Activated gamma-delta T cell treated with anti-CD3 and anti-CD28 coated beads, Interleukin-2, amount 50 U/mL, for 16 hours (primary cell): Measurements from ENCODE around the gene LGR5.

ENCODE experiments used
- DNase-seq: peaks from one replicate; pipeline ENCODE4 v3.0.0-alpha.2; 2020; ENCODE audit warnings: low read depth

The LGR5 gene

GRCh38 chr12:71439613-71440344 is at the start of gene LGR5:
LGR5 (plus strand) TSS chr12:71439798; CDS start chr12:71440081, 283 bp downstream.
- DNase-seq: no peak

GRCh38 chr12:71392521-71393145 is 47.0 kb upstream of the LGR5 start:
- DNase-seq: no peak

GRCh38 chr12:71393625-71394024 is 46.0 kb upstream of the LGR5 start:
- no peak for DNase-seq

- DNase-seq: no peak
Observed at GRCh38 chr12:71397433-71397954, 42.1 kb upstream of the LGR5 start.

DNA sequence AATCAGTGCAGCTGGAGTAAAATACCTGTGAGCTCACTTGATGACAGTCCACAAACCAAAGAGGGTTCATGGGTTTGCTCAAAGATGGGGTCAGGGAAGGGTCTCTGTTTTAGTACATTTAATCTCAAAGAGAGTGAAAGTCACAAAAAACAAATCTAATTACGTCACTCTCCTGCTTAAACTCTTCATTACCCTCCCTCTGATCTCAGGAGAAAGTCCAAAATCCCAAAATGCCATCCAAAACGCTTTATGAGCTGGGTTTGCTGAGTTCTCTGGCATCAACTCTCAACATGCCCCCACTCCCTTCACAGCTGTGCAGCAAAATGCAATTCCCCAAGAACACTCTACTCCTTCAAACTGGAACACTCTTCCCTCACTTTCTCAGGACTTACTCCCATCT is 40.4 kb upstream of the LGR5 start:
- DNase-seq: no peak

DNA sequence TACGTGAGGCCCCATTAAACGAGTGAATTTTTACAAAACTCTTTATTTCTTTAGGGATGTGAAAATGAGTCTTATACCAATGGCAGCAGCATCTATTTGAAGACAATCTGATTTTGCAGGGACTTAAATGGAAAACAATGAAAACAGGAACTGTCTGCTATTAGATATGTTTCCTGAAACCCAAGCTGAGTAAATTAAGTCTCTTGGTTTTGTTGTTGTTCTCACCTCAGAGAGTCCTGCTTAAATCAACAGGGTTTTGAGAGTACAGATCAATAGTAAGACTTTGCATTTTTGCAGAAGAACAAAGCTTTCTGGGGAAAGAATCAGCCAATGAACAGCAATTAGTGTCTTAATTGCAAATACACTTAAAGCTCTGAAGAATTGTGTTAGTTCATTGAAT is 39.1 kb upstream of the LGR5 start:
- no peak for DNase-seq

- no peak for DNase-seq
Observed at GRCh38 chr12:71405884-71406283, 33.7 kb upstream of the LGR5 start.

DNA sequence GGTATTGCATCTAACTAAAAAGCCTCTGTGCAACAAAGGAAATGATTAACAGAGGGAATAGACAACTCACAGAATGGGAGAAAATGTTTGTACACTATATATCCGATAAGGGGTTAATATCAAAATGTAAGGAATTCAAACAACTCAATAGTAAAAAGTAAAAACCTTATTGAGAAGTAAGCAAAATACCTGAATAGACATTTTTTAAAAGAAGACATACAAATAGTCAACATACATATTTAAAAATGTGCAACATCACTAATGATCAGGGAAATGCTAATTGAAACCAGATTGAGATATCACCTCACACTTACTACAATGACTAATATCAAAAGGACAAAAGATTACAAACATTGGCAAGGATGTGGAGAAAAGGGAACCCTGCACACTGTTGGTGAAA is 31.9 kb upstream of the LGR5 start:
- DNase-seq: no peak

DNA sequence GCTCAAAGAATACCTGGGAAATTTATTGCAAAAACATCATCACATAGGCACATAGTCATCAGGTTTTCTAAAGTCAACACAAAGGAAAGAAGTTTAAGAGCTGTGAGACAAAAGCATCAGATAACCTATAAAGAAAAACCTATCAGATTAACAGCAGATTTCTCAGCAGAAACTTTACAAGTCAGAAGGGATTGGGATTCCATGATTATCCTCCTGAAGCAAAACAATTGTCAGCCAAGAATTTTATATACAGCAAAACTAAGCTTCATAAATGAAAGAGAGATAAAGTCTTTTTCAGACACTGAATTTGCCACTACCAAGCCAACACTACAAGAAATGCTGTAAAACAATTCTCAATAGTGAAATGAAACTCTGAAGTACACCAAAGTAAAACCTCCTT is 28.8 kb upstream of the LGR5 start:
- DNase-seq: no peak

GRCh38 chr12:71411635-71412034 is 28.0 kb upstream of the LGR5 start:
- no peak for DNase-seq

DNA sequence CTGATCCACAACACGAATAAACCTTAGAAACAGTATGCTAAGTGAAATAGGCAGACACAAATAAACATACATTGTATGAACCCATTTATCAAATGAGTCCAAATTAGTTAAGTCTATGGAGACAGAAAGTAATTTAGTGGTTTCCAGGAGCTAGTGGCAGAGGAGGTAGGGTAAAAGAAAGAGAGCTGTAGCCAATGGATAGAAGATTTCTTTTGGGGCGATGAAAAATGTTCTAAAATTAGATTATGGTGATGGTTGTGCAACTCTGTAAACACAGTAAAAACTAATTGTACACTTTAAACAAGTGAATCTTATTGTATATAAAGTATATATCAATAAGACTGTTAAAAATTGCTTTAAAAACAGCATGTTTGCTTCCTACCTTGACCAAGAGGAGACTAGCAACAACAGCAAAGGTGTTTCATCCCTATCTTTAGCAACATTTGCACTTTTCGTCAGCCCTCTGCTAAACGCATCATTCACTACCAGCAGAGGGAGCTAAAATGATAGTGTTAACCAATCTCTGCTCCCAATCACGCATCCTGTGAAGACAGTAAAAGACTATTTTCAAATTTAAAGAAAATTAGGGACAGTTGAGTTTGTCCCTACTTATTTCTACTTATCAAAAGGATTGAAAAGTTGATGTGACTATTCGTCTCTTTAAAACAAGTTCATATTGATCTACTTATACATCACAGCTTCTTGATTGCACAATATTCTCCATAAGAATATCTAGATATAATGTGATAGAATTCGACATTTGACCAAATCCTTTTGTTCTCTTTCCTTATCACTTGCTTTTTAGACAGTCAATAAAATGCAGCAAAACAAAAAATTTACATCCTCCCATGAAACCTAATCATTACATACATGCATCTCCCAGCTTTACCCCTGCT is 24.0 kb upstream of the LGR5 start:
- DNase-seq: no peak

GRCh38 chr12:71417181-71417580 is 22.4 kb upstream of the LGR5 start:
- no peak for DNase-seq

- DNase-seq: no peak
Observed at GRCh38 chr12:71420775-71421406, 18.7 kb upstream of the LGR5 start.

- no peak for DNase-seq
Observed at GRCh38 chr12:71425568-71426299, 13.9 kb upstream of the LGR5 start.

DNA sequence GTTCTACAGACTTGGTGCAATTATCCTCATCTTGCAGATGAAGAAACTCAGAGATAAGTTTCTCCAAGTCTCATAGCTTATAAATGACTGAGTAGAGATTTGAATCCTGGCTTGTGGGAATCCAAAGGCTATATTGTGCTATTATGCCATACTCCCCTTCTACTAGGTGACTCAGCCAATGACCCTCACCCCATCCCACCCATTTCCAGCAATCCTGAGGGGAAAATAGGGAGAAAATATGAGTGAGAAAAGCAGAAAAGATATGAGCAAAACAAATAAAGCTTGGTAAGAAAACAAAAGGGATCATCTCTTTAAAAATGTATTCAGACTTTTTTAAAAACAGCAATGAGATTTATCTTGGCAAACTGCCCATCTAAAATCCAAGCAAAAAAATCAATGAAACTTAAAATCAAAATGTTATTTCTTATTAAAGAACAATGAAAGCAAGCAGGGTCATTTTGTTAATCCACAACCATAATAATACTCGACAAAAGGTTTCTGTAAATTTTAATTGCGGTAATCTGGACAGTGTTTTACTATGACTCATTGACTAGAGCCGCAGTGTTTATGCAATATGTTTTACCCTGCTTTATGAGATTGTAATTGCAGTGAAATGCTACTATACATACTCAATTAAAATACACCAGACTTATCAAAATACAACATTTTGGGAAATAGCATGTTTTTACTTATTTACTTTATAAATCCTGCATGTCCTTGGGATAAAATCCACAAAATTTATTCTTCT is 13.1 kb upstream of the LGR5 start:
- DNase-seq: no peak

DNA sequence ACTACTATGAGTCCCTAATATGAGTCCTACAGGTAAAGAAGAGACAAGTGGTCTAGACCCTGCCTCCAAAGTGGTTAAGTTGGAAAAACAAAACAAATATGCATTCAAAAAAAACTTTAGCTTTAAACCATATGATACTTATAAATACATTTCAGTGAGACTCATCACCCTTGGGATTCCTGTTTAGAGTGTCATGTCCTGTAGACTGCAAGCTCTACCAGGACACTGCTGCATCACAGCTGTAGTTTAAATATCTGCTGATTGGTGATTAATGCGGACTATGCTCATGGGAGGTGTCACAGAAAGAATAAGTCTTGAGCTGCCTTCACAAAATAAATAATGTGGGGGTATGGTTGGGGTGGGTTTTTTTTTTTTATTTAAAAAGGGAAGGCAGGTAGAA is 8.8 kb upstream of the LGR5 start:
- DNase-seq: no peak

GRCh38 chr12:71431991-71432390 is 7.6 kb upstream of the LGR5 start:
- no peak for DNase-seq

- DNase-seq: no peak
Observed at GRCh38 chr12:71432936-71433335, 6.7 kb upstream of the LGR5 start.

- DNase-seq: no peak
Observed at GRCh38 chr12:71436696-71437095, 2.9 kb upstream of the LGR5 start.

DNA sequence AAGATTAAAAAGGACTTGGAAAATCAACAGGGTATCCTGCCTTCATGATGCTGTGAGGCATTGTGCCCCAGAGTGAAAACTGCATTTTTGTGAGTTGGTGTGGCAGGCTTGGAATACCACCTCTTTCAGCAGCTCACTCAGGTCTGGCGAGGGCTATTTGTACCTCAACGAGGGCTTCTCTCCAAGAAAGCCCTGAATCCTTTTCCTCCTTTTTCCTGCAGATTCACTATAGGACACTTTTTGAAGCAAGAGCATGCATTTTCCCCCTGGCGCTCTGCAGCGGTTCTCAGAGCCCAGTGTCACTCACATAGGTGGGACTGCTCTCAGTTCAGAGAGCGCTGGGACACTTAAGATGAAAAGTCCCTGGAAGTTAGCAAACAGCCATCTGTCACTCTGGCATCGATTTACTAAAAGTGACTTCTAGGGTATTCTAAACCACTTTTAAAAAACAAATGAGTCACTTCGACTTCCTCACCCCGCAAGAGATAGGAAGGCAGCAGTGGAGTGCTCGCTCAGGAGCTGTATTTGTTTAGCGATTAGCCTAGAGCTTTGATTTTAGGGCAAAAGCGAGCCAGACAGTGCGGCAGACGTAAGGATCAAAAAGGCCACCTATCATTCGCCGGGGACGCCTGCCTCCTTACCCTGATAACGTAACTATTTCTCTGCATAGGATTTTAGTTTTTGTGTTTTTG is 782 bp upstream of the LGR5 start:
- DNase-seq: no peak

DNA sequence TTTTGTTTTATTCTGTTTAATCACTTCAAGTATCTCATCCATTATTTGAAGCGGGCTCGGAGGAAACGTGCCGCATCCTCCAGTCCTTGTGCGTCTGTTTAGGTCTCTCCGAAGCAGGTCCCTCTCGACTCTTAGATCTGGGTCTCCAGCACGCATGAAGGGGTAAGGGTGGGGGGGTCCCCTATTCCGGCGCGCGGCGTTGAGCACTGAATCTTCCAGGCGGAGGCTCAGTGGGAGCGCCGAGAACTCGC is 311 bp upstream of the LGR5 start:
- no peak for DNase-seq
